ENCODE results near the gene PLA2G2F.

DNA sequence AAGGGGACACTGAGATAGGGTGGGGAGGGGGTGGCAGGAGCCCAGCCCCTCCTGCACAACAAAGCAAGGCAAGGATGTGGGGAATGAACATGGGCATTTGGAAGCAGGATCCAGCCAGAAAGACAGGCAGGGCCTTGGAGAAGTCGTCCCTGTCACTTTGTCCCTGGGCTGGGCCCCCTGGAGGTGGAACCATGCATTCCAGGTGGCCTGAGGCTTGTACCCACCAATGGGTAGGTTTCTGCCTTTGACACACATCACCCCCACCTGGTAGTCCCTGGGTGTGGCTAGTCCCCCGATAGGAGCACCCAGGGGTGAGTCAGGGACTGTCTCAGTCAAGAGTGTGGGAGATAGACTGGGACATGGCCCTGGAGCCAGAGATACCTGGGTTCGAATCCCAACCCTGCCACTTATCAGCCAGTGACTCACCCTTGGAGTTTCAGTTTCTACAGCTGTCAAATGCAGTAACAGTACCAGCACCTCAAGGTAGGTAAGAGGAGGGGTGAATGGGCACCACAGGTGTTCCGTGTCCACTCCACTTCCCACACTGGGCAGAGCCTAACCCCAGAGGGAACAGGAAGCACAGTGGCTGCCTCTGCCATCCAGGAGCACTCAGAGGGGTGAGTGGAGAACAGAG lies 29.8 kb upstream of the PLA2G2F start:
- TF ChIP-seq TAF1 (IDR thresholded peaks at IDR 0.05; ENCODE audit: borderline replicate concordance, insufficient read depth, low read length), result no peak
- TF ChIP-seq POLR2AphosphoS5 (IDR thresholded peaks at IDR 0.05; ENCODE audit: low read depth, low read length), result no peak
- TF ChIP-seq REST (IDR thresholded peaks at IDR 0.05; ENCODE audit: insufficient read depth in 1 of 2, low read depth in 2 of 2, low read length in 2 of 2), result no peak

Data from PFSK-1 (cell line).